Fibroblast of pulmonary artery (primary cell): ENCODE measurements around the gene CDHR2.

ENCODE experiments used
- DNase-seq: peaks from one replicate; pipeline ENCODE4 v3.0.0-alpha.2; 2010; ENCODE audit warnings: low read depth
- H3K4me3 ChIP-seq: replicated peaks from 2 replicates; pipeline ENCODE4 v1.5.1; 2011; ENCODE audit warnings: low read depth, mild to moderate bottlenecking, control low read depth, low read length, moderate library complexity
- CTCF ChIP-seq: IDR thresholded peaks from 2 replicates; pipeline ENCODE4 v1.5.1; 2011; ENCODE audit warnings: mild to moderate bottlenecking, control low read depth, low read length, inconsistent platforms; ENCODE audit errors: missing control alignments

Gene CDHR2

GRCh38 chr5:176540476-176540899 lies 8.7 kb upstream of the CDHR2 start:
- no peak overlapping the region for H3K4me3 ChIP-seq
- TF ChIP-seq CTCF: no peak

GRCh38 chr5:176540956-176541337 lies 8.2 kb upstream of the CDHR2 start:
- DNase-seq: no peak
- no peak overlapping the region for H3K4me3 ChIP-seq
- no peak for TF ChIP-seq CTCF

More at GRCh38 chr5:176540476-176540899, 8.7 kb upstream of the CDHR2 start:
- no peak for DNase-seq

- H3K4me3 ChIP-seq: peak overlapping the region; percentile 21
- no peak for TF ChIP-seq CTCF
- peak; percentile 64 for DNase-seq
These were observed 7.6 kb upstream of the CDHR2 start for GRCh38 chr5:176541338-176542134.

- DNase-seq: no peak
- H3K4me3 ChIP-seq: peak overlapping the region; percentile 64
- TF ChIP-seq CTCF: no peak
These were observed 7.0 kb upstream of the CDHR2 start for GRCh38 chr5:176542135-176542595.

- peak overlapping the region; percentile 64 for H3K4me3 ChIP-seq
- DNase-seq: no peak
- TF ChIP-seq CTCF: no peak
These were observed 6.3 kb upstream of the CDHR2 start for GRCh38 chr5:176542596-176543427.

- TF ChIP-seq CTCF: no peak
- DNase-seq: peak; percentile 42
- H3K4me3 ChIP-seq: peak overlapping the region; percentile 64
These were observed 5.5 kb upstream of the CDHR2 start for GRCh38 chr5:176543428-176544182.
